Activated CD4-positive, alpha-beta T cell treated with anti-CD3 and anti-CD28 coated beads, Interleukin-10, Interleukin-2, amounts not matched to agents 100 ng/mL and 50 ng/mL, durations not matched to agents 16 hours and 8 hours (primary cell): Measurements from ENCODE around the gene TMBIM1.

ENCODE experiments used
- DNase-seq: peaks from one replicate; pipeline ENCODE4 v3.0.0-alpha.2; 2020

TMBIM1 gene

DNA sequence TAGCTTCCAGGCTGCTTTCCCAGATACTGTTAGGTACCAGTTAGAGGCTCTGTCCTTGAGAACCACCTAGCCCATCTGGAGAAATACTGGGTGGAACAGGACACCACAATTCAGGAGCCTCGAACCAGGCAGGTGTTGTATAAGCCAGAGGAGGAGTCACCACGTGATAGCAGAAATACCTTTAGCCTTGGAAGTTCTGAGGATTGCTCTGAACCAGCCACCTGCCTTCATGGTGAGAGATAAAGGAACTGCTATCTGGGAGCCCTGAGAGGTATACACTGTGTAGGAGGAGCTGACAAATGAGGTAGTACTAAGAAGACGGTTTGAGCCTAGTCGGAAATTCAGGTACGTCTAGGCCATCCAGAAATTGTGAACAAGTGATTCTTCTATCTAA is 39.1 kb downstream of the TMBIM1 start:
- no peak for DNase-seq

- no peak for DNase-seq
These were observed 39.6 kb downstream of the TMBIM1 start for GRCh38 chr2:218252509-218253231.

GRCh38 chr2:218249691-218250090 is 42.6 kb downstream of the TMBIM1 start:
- DNase-seq = no peak

DNA sequence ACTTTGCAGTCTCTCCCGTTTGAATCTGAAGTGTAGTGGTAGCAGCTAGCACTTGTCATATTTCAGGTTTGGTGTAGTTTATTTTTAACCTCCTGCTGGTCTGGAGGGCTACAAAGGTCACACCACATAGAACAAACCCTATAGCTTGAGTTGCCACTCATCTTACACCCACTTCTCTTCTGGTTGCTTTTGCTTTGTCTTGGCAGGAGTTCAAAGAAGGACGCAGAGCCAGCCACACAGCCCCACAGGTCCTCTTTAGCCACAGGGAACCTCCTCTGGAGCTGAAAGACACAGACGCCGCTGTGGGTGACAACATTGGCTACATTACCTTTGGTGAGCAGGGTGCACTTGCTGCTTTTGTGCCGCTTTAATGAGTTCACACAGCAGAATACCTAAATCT is 47.1 kb downstream of the TMBIM1 start:
- DNase-seq = no peak

DNA sequence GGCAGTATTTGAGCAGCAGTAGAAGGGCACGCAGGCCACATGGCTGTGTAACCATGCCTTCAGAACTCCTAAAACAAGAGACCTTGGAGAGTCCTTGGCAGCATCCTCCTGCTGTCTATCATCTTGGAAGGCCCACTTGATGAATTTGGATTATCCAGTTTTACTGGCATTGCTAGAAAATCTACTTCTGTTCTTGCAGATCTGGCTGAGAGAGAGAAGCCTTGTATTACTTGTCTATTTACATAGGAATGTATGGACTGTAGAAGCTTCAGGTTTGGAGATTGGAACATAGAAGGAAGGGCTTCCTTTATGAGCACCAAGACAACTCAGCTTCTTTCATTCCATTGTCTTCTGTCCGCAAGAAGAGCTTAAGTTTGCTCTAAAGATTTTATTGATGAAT is 47.6 kb downstream of the TMBIM1 start:
- DNase-seq = no peak

- no peak for DNase-seq
These were observed 48.1 kb downstream of the TMBIM1 start for GRCh38 chr2:218244204-218244603.

DNA sequence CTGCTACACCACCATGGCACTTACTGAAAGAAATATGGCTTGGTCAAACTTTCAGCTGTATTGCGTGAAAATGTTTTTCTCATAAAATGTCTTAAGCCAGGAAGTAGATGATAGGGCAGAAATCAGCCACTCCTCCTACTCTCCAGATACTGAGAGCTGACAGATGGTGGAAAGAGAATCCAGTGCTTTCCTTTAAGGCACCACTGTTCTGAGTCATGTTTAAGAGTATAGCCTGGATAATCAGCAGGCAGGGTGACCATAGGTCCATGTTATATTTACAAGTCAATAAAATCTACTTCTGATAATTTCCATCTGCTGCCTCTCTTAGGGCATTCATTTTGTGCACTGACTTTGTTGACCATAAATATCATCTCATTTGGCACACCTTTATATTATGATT is 53.4 kb downstream of the TMBIM1 start:
- no peak for DNase-seq

DNA sequence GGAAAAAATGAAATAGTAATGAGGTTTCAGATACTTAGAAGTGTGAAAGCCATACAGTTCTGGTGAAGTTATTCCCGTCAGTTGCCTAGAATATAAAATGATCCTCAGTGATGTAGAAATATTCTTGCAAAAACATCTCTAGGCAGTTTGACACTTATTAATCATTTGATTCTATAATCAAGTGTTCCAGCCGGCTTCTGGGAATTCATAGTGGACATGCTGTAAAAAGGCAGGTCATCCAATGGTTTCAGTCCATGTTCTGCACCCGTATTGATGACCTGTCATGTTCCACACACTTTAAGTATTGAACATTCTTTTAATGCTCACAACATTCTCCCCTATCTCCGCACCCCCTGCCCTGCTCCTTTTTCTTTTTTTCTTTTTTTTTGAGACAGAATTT is 55.5 kb downstream of the TMBIM1 start:
- no peak for DNase-seq

DNA sequence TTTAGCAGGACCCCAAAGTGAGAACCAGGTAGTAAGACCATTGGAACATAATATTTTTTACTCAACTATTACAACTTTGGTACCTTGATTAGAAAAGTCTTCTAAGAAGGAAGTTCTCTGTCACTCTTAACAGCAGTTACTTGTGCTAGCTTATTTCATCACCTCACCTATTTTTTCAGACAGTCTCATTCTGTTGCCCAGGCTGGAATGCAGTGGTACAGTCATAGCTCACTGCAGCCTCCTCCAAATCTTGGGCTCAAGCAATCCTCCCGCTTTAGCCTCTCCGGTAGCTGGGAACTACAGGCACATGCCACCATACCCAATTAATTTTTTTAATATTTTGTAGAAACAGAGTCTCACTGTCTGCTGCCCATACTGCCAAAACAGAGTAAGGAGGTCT is 57.3 kb downstream of the TMBIM1 start:
- no peak for DNase-seq

DNA sequence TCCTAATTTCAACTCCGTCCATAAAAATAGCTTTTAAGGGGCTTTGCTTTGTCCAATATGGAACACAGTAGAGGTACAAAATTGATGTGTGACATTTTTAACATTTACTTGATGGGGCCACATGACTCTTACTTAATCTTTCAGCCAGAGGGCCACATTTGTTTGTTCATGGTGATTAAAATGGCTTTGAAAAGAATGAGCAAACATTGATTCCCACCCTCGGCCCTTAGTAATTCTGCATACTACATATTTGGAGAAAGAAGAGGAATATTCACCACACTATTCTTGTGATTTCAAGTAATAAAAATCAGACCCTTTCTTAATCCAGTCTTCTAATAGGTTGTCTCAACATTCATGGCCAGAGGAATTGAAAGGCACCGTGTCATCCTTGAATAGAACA is 57.8 kb downstream of the TMBIM1 start:
- DNase-seq = no peak

GRCh38 chr2:218233543-218233942 is 58.8 kb downstream of the TMBIM1 start:
- DNase-seq = no peak

DNA sequence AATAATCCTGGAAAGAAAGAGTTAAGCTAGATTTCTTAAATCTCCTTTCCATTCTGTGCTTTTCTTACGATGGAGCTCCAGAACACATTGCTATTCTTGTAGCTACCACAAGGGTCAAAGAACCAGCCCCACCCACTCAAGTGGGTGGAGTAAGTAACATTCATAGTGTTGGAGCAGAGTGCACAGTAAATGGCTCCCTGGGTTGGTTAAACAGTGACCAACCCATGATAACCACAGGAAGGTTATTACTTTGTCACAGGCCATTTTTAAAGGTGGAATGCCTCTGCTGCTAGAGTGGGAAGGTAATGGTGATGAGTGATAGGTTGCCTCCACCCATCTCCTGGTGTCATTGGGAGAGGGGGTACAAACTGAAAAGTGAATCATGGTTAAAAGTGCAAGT is 61.4 kb downstream of the TMBIM1 start:
- peak; percentile 75 for DNase-seq

GRCh38 chr2:218229851-218230250 is 62.5 kb downstream of the TMBIM1 start:
- peak; percentile 56 for DNase-seq

GRCh38 chr2:218229239-218229638 is 63.1 kb downstream of the TMBIM1 start:
- DNase-seq = peak; percentile 91

DNA sequence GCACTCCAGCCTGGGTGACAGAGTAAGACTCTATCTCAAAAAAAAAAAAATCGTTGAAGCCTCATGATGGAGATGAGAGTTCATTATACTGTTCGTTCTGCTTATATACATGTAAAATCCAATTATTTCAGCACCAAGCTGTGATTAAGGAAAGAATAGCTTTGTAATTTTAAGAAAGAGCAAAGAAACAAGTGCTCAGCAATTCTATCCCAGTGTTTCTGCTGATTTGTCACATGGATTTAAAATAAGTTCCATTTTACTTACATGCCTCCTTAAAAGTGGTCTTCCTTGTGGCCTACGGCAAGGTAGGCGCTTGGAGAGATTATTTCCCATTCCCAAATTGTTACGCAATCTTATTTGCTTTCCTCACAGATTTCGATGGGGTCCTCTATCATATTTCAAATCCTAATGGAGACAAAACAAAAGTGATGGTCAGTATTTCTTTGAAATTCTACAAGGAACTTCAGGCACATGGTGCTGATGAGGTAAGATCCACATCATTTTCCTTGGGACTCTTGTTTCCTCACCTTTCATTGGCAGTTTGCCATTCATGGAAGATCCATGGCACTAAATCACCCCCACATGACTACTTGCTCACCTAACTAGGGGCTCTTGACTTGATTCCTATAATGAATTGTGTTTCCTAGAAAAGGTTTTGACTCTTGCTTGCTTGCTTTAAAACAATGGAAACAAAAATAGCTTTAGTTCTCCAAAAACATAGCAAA is 63.8 kb downstream of the TMBIM1 start:
- peak; percentile 24 for DNase-seq

DNA sequence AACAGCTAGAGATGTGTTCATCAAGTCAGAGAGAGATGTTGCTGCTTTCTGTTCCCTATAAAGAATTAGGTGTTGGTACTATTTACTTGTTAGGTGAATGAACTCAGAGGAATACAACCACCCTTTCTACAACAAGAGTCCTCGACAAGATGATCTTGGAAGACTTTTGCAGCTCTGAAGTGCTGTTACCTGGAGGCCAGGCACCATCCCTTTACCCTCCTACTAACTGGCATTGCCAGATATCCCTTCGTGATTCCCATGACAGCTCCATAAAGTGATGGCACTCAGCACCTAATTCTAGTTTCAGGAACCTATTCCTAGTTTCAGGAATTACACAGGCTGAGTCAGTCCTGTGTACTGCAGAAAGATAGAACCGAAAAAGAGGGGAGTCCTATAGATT is 65.4 kb downstream of the TMBIM1 start:
- DNase-seq = no peak
